Activated CD4-positive, alpha-beta T cell treated with anti-CD3 and anti-CD28 coated beads for 1 hour (primary cell): Measurements from ENCODE around the gene KREMEN2.
"Not testable (repeated sequence)": the region's sequence is repeated elsewhere in the genome, so short reads cannot be mapped to it uniquely, and the experiment has no call there.

Source experiments
- DNase-seq: peaks from one replicate; pipeline ENCODE4 v3.0.0-alpha.2; 2020

Gene KREMEN2, protein sequence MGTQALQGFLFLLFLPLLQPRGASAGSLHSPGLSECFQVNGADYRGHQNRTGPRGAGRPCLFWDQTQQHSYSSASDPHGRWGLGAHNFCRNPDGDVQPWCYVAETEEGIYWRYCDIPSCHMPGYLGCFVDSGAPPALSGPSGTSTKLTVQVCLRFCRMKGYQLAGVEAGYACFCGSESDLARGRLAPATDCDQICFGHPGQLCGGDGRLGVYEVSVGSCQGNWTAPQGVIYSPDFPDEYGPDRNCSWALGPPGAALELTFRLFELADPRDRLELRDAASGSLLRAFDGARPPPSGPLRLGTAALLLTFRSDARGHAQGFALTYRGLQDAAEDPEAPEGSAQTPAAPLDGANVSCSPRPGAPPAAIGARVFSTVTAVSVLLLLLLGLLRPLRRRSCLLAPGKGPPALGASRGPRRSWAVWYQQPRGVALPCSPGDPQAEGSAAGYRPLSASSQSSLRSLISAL

DNA sequence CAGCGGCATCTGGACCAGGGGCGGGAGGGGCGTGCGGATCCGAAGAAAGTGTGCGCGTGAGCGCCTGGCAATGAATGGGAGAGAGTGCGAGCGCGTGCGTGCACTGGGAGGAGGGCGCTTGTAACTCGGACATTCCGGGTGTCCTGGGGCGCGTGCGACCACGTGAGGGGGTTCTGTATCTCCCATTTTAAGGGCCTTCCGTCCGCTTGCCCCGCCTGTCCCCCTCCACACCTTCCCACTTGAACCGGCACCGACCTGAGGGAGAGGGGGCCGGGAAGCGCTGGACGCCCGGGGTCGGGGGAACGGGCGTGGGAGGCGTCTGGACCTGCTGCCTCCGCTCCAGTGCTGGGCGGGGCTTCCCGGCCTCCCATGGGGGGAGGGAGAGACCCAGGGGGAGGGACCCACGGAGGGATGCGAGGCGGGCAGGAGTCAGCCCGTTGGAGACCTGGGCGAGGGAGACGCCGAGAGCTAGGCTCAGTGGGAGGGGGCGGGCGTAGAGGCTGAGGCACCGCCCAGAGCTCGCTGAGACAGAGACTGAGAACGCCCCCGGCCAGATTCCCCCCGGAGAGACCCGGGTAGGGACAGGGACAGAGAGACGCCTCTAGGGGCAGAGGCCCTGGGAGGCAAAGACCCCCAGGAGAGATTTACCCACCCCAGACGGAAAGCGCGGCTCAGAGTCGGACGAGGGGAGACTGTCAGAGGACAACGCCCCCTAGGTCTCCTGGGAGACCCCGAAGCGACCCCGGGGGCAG lies at the start of gene KREMEN2:
Gene KREMEN2 (plus strand): TSS at position 553 of the 752 bp plus-strand sequence. CDS start 246 bp downstream, outside the sequence.
- DNase-seq = no peak

DNA sequence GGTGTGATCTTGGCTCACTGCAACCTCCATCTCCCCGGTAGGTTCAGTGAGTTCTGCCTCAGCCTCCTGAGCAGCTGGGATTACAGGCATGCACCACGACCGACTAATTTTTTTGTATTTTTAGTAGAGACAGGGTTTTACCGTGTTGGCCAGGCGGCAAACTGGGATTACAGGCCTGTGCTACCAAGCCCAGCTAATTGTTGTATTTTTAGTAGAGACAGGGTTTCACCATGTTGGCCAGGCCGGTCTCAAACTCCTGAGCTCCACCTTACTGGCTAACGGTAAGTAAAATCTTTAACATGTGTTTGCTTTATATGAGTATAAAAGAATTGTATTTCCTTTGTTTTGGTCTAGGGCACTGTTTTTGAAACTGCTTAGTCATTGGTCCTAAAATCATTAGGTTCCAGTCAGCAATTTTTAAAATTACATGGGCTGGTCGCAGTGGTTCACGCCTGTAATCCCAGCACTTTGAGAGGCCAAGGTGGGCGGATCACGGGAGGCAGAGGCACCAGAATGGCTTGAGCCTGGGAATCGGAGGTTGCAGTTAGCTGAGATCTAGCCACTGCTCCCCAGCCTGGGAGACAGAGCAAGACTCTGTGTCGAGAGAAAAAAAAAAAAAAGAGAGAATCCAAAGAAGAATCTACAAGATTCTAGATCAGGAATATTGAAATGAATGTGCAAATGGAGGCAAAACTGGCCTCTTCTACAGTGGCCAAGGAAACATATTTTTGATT lies 48.7 kb upstream of the KREMEN2 start:
- no peak for DNase-seq

GRCh38 chr16:2919511-2920255 lies 44.4 kb upstream of the KREMEN2 start:
- peak; percentile 22 for DNase-seq

GRCh38 chr16:2923481-2923880 lies 40.6 kb upstream of the KREMEN2 start:
- no peak for DNase-seq

- no peak for DNase-seq
These were observed 38.9 kb upstream of the KREMEN2 start for GRCh38 chr16:2924901-2925755.

DNA sequence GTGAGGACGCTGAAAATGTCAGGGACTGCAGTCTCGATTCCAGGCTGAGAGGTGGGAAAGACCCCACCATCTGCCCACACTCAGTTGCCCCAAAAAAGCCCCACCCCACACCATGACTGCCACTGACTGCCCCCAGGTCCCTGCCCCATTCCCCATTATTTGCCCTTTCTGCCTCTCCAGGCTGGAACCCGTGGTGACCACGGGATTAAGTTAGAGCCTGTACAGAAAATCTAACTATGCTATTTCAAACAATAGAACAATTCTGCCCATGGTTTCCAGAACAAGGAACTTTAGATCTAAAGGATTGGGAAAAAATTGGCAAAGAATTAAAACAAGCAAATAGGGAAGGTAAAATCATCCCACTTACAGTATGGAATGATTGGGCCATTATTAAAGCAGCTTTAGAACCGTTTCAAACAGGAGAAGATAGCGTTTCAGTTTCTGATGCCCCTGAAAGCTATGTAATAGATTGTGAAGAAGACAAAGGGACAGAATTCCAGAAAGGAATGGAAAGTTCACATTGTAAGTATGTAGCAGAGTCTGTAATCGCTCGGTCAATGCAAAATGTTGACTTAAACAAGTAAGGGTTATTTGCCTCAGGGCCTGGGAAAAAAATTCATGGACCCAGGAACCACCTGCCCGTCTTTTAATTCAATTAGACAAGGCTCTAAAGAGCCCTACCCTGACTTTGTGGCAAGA lies 38.0 kb upstream of the KREMEN2 start:
- no peak for DNase-seq

GRCh38 chr16:2926650-2926999 lies 37.5 kb upstream of the KREMEN2 start:
- no peak for DNase-seq

DNA sequence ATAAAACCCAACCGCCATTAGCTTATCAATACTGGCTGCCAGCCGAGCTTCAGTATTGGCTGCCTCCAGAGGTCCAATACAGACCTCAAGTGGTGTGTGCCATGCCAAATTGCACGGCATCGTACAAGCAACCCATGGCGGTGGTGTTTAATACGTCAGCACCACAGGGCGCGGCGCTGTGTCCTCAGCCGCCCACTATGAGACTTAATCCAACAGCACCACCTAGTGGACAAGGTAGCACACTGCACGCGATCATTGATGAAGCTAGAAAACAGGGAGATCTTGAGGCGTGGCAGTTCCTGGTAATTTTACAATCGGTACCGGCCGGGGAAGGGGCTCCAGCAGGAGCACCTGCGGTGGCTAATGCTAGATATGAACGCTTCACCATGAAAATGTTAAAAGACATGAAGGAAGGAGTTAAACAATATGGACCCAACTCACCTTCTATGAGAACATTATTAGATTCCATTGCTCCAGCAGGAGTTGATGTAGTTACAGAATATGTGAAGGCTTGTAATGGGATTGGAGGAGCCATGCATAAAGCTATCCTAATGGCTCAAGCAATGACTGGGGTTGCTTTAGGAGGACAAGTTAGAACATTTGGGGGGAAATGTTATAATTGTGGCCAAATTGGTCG lies 36.9 kb upstream of the KREMEN2 start:
- DNase-seq = peak; percentile 76

DNA sequence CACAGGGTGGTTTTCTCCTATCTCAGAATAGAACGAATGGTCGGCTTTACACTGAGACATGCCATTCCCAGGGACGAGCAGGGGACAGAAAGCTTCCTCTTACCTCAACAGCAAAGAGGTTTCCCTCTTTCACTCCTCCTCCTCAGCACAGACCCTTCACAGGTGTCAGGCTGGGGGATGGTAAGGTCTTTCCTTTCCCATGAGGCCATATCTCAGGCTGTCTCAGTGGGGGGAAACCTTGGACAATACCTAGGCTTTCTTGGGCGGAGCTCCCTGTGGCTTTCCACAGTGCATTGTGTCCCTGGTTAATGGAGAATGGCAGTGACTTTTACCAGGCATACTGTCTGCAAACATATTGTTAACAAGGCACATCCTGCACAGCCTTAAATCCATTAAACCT lies 35.9 kb upstream of the KREMEN2 start:
- not testable (repeated sequence) for DNase-seq

DNA sequence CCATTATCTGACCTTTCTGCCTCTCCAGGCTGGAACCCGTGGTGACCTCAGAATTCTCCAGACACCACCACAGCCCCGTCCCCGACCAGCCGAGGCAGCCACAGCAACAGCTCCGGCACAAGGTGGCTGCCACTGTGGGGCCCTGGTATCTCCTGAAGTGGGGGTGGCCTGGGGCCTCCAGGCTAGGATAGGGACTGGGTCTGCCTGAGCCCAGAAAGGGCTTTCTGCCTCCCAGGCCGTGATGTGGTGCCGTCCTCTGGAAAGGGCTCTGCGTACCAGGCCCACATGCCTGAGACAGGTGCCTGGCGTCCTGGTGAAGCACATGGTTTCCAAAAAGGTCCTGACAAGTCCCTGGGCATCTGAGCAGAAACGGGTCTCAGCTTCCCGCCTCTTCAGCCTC lies 35.3 kb upstream of the KREMEN2 start:
- no peak for DNase-seq

DNA sequence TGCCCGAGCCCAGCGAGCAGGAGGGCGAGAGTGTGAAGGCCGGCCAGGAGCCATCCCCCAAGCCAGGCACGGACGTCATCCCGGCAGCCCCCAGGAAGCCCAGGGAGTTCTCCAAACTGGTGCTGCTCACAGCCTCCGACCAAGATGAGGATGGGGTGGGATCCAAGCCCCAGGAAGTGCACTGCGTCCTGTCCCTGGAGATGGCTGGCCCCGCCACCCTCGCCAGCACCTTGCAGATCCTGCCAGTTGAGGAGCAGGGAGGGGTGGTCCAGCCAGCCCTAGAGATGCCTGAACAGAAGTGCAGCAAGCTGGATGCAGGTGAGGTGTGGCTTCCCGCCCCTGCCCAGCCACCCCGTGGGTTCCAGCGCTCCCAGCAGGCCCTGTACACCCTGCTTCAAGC lies 34.4 kb upstream of the KREMEN2 start:
- DNase-seq = no peak

- DNase-seq = no peak
These were observed 33.8 kb upstream of the KREMEN2 start for GRCh38 chr16:2930236-2930635.

- DNase-seq = not testable (repeated sequence)
These were observed 32.7 kb upstream of the KREMEN2 start for GRCh38 chr16:2931231-2931914.

DNA sequence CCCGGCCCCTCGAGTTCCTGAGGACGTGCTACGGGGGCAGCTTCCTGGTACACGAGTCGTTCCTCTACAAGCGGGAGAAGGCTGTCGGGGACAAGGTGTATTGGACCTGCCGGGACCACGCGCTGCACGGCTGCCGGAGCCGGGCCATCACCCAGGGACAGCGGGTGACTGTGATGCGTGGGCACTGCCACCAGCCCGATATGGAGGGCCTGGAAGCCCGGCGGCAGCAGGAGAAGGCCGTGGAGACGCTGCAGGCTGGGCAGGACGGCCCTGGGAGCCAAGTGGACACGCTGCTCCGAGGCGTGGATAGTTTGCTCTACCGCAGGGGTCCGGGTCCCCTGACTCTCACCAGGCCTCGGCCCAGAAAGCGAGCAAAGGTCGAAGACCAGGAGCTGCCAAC lies 30.9 kb upstream of the KREMEN2 start:
- DNase-seq = no peak

- no peak for DNase-seq
These were observed 30.4 kb upstream of the KREMEN2 start for GRCh38 chr16:2933701-2934100.

GRCh38 chr16:2934450-2934849 lies 29.6 kb upstream of the KREMEN2 start:
- DNase-seq = no peak

DNA sequence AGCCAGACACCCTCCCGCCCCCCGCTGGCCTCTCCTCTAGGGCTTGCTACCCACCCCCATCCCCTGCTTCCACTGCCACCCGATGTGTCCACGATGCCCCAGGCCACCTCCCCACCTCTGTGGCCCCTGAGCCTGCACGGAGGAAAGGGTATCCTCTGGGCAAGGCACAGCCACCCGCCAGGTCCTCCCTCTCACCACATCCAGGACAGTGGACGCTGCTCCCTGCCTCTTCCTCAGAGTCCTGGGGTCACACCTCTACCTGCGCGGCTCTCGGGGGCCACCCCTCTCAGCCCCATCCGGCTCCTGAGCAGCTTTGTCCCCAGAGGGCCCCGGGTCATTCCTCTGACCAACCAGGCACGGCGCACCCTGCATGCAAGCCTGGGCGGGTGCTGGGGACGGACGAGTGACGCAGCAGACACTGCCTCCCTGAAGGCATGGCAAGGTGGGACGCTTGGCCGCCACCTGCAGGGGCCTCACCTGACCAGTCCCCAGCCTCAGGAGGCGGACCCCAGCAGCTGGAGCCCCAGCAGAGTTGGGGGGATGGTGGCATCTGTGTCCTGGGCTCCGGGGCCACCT lies 27.6 kb upstream of the KREMEN2 start:
- DNase-seq = no peak

- no peak for DNase-seq
These were observed 26.9 kb upstream of the KREMEN2 start for GRCh38 chr16:2937170-2937569.

GRCh38 chr16:2938206-2938605 lies 25.9 kb upstream of the KREMEN2 start:
- DNase-seq = no peak

- no peak for DNase-seq
These were observed 24.1 kb upstream of the KREMEN2 start for GRCh38 chr16:2939968-2940367.
